Tibial artery (tissue), 4 donors: ENCODE results near the gene LCE2C.
"Not testable (repeated sequence)": the region's sequence is repeated elsewhere in the genome, so short reads cannot be mapped to it uniquely, and the experiment has no call there.

Experiments
- DNase-seq, 2 donors: peaks; one replicate each; pipeline ENCODE4 v3.0.0-alpha.2; 2019
- H3K27ac ChIP-seq, 2 donors: fragments of 200-600 bp; sonication (generic) in 1 of 2; 1 replicate in 1 of 2; 2 replicates in 1 of 2; pipeline ENCODE4 v1.5.1; 2018 to 2019; ENCODE audit warnings: mild to moderate bottlenecking in 1 of 2
- H3K27me3 ChIP-seq, 2 donors: fragments of 200-600 bp; sonication (generic) in 1 of 2; one replicate each; pipeline versions ENCODE4 v1.5.1 to v1.6.0; 2016 to 2019
- H3K36me3 ChIP-seq, 3 donors: fragments of 200-600 bp; sonication (generic) in 2 of 3; one replicate each; pipeline ENCODE4 v1.5.1; 2016 to 2019; ENCODE audit warnings: mild to moderate bottlenecking in 2 of 3
- H3K4me1 ChIP-seq, 4 donors: fragments of 200-600 bp; sonication (generic) in 2 of 4; 1 replicate in 3 of 4; 2 replicates in 1 of 4; pipeline ENCODE4 v1.5.1; 2016 to 2019
- H3K4me3 ChIP-seq, 2 donors: fragments of 200-600 bp; sonication (generic) in 1 of 2; 1 replicate in 1 of 2; 2 replicates in 1 of 2; pipeline ENCODE4 v1.5.1; 2018 to 2019; ENCODE audit warnings: mild to moderate bottlenecking in 2 of 2
- H3K9me3 ChIP-seq, 3 donors: fragments of 200-600 bp; sonication (generic) in 1 of 3; one replicate each; pipeline ENCODE4 v1.5.1; 2016 to 2019
- CTCF ChIP-seq, 2 experiments: fragments of 200-600 bp in 1 of 2; fragments of 450-650 bp in 1 of 2; IDR thresholded peaks; one replicate each; pipeline ENCODE4 v1.5.1; 2017 to 2019; ENCODE audit warnings: antibody characterized with exemption in 2 of 2, mild to moderate bottlenecking in 1 of 2, moderate library complexity in 1 of 2
- intact Hi-C: fragments of 100-400 bp; cut with DNase I; formaldehyde crosslinking; loops from one replicate; pipeline ENCODE4 v1.15.0; 2023; ENCODE audit warnings: low total_unique reads

Gene LCE2C

GRCh38 chr1:152674983-152675382 is at the start of gene LCE2C:
TSS of gene LCE2C (plus strand) at chr1:152675279. CDS start at chr1:152676016, 737 bp downstream.
- intact Hi-C loops, H3K27ac ChIP-seq, DNase-seq, H3K4me3 ChIP-seq, H3K27me3 ChIP-seq, H3K9me3 ChIP-seq, H3K36me3 ChIP-seq, H3K4me1 ChIP-seq: not testable (repeated sequence)

- Histone ChIP-seq H3K36me3 (no peaks in the 10 kb centered on the region), H3K4me1 (no peaks in the 10 kb centered on the region), H3K27me3 (no peaks in the 10 kb centered on the region), H3K9me3 (no peaks in the 10 kb centered on the region), H3K27ac (no peak overlapping the region), H3K4me3 (no peak overlapping the region)
- intact Hi-C loops = no loop called here
- TF ChIP-seq CTCF (IDR thresholded peaks at IDR 0.05) = no peak
- no peak for DNase-seq
Measured at GRCh38 chr1:152626744-152627143, 48.3 kb upstream of the LCE2C start.

GRCh38 chr1:152630596-152630995 is 44.5 kb upstream of the LCE2C start:
- Histone ChIP-seq H3K4me3 (no peak overlapping the region), H3K27me3 (no peaks in the 10 kb centered on the region), H3K9me3 (no peaks in the 10 kb centered on the region), H3K36me3 (no peaks in the 10 kb centered on the region), H3K27ac (no peak overlapping the region), H3K4me1 (no peaks in the 10 kb centered on the region)
- intact Hi-C loops = no loop called here
- no peak for TF ChIP-seq CTCF (IDR thresholded peaks at IDR 0.05)
- DNase-seq = no peak

GRCh38 chr1:152640351-152640750 is 34.7 kb upstream of the LCE2C start:
- no peak for DNase-seq
- H3K4me1 ChIP-seq = no peaks in the 10 kb centered on the region
- no peak overlapping the region for H3K27ac ChIP-seq
- no peaks in the 10 kb centered on the region for H3K27me3 ChIP-seq
- intact Hi-C loops = no loop called here
- no peaks in the 10 kb centered on the region for H3K36me3 ChIP-seq
- H3K9me3 ChIP-seq = no peaks in the 10 kb centered on the region
- no peak for TF ChIP-seq CTCF (IDR thresholded peaks at IDR 0.05)
- H3K4me3 ChIP-seq = no peak overlapping the region

- no peak for TF ChIP-seq CTCF (IDR thresholded peaks at IDR 0.05)
- H3K9me3 ChIP-seq = no peaks in the 10 kb centered on the region
- intact Hi-C loops = no loop called here
- H3K27me3 ChIP-seq = no peaks in the 10 kb centered on the region
- no peak overlapping the region for H3K27ac ChIP-seq
- no peak for DNase-seq
- H3K36me3 ChIP-seq = no peaks in the 10 kb centered on the region
- no peak overlapping the region for H3K4me3 ChIP-seq
- H3K4me1 ChIP-seq = no peaks in the 10 kb centered on the region
Measured at GRCh38 chr1:152643945-152644344, 31.1 kb upstream of the LCE2C start.

- Histone ChIP-seq H3K27me3 (no peaks in the 10 kb centered on the region), H3K4me3 (no peak overlapping the region), H3K36me3 (no peaks in the 10 kb centered on the region), H3K27ac (no peak overlapping the region), H3K9me3 (no peaks in the 10 kb centered on the region), H3K4me1 (no peaks in the 10 kb centered on the region)
- intact Hi-C loops = no loop called here
- TF ChIP-seq CTCF (IDR thresholded peaks at IDR 0.05) = no peak
- DNase-seq = no peak
Measured at GRCh38 chr1:152645146-152645545, 29.9 kb upstream of the LCE2C start.
